ENCODE data around the gene CLN5.

- TF ChIP-seq CTCF (conservative IDR thresholded peaks at IDR 0.05) (no peak), EZH2 (IDR thresholded peaks at IDR 0.05; ENCODE audit: low read depth) (no peak)
These were observed 27.9 kb downstream of the CLN5 start for GRCh38 chr13:77019756-77020155.
